ENCODE data around the gene MAGI2. TPM values are rescaled to one million over a fixed set of nuclear protein-coding genes. Genes with fewer than 3 reads are reported as not detected.

The MAGI2 gene
- total RNA-seq, 2 donors from 2014 or later, result 18.3 to 31.8 TPM

GRCh38 chr7:78565784-78566183 is 887.7 kb downstream of the MAGI2 start:
- ATAC-seq (ENCODE audit: insufficient number of reproducible peaks, low FRiP score, low read depth) (no peak), DNase-seq (ENCODE audit: low spot score) (no peak)
- Histone ChIP-seq H3K4me1 (ENCODE audit: control insufficient read depth in 1 of 2, low read depth in 2 of 2) (peaks cover 0 to 20% of the 10 kb centered on the region in 2 donors), H3K9me3 (no peaks in the 10 kb centered on the region), H3K4me3 (no peak overlapping the region), H3K36me3 (no peaks in the 10 kb centered on the region), H3K27me3 (replicated peaks; ENCODE audit: insufficient read depth) (no peaks in the 10 kb centered on the region), H3K27ac (no peak overlapping the region)
- no peak for TF ChIP-seq CTCF (IDR thresholded peaks at IDR 0.05)

- no peaks in the 10 kb centered on the region for H3K9me3 ChIP-seq
- H3K27me3 ChIP-seq (replicated peaks; ENCODE audit: insufficient read depth), result no peaks in the 10 kb centered on the region
- no peak for TF ChIP-seq CTCF (IDR thresholded peaks at IDR 0.05)
- DNase-seq (ENCODE audit: low spot score) (no peak), ATAC-seq (ENCODE audit: insufficient number of reproducible peaks, low FRiP score, low read depth) (no peak)
- H3K4me1 ChIP-seq (ENCODE audit: control insufficient read depth in 1 of 2, low read depth in 2 of 2), result peaks cover 0 to 10% of the 10 kb centered on the region in 2 donors
- H3K27ac ChIP-seq, result no peak overlapping the region
- no peak overlapping the region for H3K4me3 ChIP-seq
- H3K36me3 ChIP-seq, result no peaks in the 10 kb centered on the region
Observed at GRCh38 chr7:78563191-78563590, 890.3 kb downstream of the MAGI2 start.

- Histone ChIP-seq H3K9me3 (no peaks in the 10 kb centered on the region), H3K36me3 (no peaks in the 10 kb centered on the region), H3K4me3 (no peak overlapping the region), H3K27me3 (replicated peaks; ENCODE audit: insufficient read depth) (no peaks in the 10 kb centered on the region), H3K27ac (no peak overlapping the region), H3K4me1 (ENCODE audit: control insufficient read depth in 1 of 2, low read depth in 2 of 2) (peaks cover 0 to 2% of the 10 kb centered on the region in 2 donors)
- TF ChIP-seq CTCF (IDR thresholded peaks at IDR 0.05), result no peak
- ATAC-seq (ENCODE audit: insufficient number of reproducible peaks, low FRiP score, low read depth), result no peak
- DNase-seq (ENCODE audit: low spot score), result no peak
Observed at GRCh38 chr7:78562191-78562590, 891.3 kb downstream of the MAGI2 start.

DNA sequence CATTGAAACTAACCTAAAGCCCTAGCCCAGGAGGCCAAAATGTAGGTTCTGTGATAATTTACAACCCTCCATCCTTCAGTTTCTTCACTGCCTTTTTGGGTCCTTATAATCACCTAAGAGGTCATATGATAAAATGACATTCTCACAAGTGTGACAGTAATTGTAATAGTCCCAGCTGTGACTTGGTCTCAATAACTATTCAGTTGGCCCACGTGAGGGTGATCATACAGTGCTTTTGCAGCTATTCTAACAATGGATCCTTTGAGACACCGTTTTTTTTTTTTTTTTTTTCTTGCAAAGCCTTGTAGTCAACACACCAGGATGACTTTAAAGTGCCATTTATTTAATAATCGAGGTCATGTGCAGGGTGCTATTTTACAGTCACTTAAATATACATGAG is 894.9 kb downstream of the MAGI2 start:
- no peaks in the 10 kb centered on the region for H3K36me3 ChIP-seq
- no peak overlapping the region for H3K4me3 ChIP-seq
- H3K27me3 ChIP-seq (replicated peaks; ENCODE audit: insufficient read depth), result no peaks in the 10 kb centered on the region
- no peaks in the 10 kb centered on the region for H3K9me3 ChIP-seq
- TF ChIP-seq CTCF (IDR thresholded peaks at IDR 0.05), result no peak
- H3K4me1 ChIP-seq (ENCODE audit: control insufficient read depth in 1 of 2, low read depth in 2 of 2), result no peaks in the 10 kb centered on the region
- H3K27ac ChIP-seq, result no peak overlapping the region
- DNase-seq (ENCODE audit: low spot score), result no peak
- ATAC-seq (ENCODE audit: insufficient number of reproducible peaks, low FRiP score, low read depth), result no peak

GRCh38 chr7:78543976-78544375 is 909.5 kb downstream of the MAGI2 start:
- H3K36me3 ChIP-seq, result no peaks in the 10 kb centered on the region
- no peaks in the 10 kb centered on the region for H3K9me3 ChIP-seq
- no peaks in the 10 kb centered on the region for H3K4me1 ChIP-seq (ENCODE audit: control insufficient read depth in 1 of 2, low read depth in 2 of 2)
- H3K27ac ChIP-seq, result no peak overlapping the region
- DNase-seq (ENCODE audit: low spot score) (no peak), ATAC-seq (ENCODE audit: insufficient number of reproducible peaks, low FRiP score, low read depth) (no peak)
- H3K27me3 ChIP-seq (replicated peaks; ENCODE audit: insufficient read depth), result no peaks in the 10 kb centered on the region
- H3K4me3 ChIP-seq, result no peak overlapping the region
- TF ChIP-seq CTCF (IDR thresholded peaks at IDR 0.05), result no peak
